ENCODE results near the gene ZNF19. TPM values are rescaled to one million over a fixed set of nuclear protein-coding genes. Genes with fewer than 3 reads are reported as not detected.

The ZNF19 gene
- total and polyA plus RNA-seq, 3 donors from 2014 or later = 28.4 to 44.6 (median 31.8) TPM

DNA sequence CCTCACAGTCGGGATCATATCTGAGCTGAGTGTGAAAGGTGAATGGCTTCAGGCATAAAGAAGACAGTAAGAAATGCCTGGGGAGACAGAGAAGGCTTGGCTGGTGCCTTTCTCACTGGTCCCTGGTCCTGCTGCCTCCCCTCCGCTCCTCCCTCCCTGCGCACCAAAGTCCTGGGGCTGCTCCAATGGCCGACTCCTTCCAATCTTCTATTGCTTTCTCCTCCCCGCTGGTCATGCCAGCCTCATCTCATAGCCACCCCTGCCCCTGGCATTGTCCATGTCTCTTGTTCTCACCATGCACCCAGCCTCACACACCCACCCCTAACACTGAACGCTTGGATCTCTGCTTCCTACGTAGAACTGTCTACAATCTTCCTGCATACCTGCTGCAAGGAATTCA is 65.3 kb downstream of the ZNF19 start:
- H3K4me1 ChIP-seq = no peaks in the 10 kb centered on the region
- intact Hi-C loops (cut with DNase I; ENCODE audit: low total_unique reads) = no loop called here
- H3K27ac ChIP-seq = no peak overlapping the region
- H3K9me3 ChIP-seq = no peaks in the 10 kb centered on the region
- WGBS, 2 donors = 78 to 82% methylated on average over 7 of the region's 7 CpGs
- no peaks in the 10 kb centered on the region for H3K27me3 ChIP-seq
- no peak overlapping the region for H3K4me3 ChIP-seq
- TF ChIP-seq POLR2A (IDR thresholded peaks at IDR 0.05) (no peak), CTCF (IDR thresholded peaks at IDR 0.05) (no peak)
- no peaks in the 10 kb centered on the region for H3K36me3 ChIP-seq (ENCODE audit: low read depth, missing control alignments)
- peak; percentile 5 for DNase-seq

Other genes with a start within 250 kb of the ZNF19 start
- gene CMTR2, start 199.9 kb downstream of the ZNF19 start, total RNA-seq = 10 to 100 TPM; 25.8 to 36.8 TPM
- 22.2 TPM for gene CMTR2, start 199.9 kb downstream of the ZNF19 start, polyA plus RNA-seq (ENCODE audit: insufficient read depth, low read depth, low replicate concordance)
- gene CALB2, start 130.6 kb downstream of the ZNF19 start, total RNA-seq = 1 to 10 TPM; 3.6 to 5.1 TPM
- gene CALB2, start 130.6 kb downstream of the ZNF19 start, polyA plus RNA-seq (ENCODE audit: insufficient read depth, low read depth, low replicate concordance) = 53.2 TPM
- 1 to 10 TPM; 2.4 to 3.0 TPM for gene TLE7, start 47.3 kb downstream of the ZNF19 start, total RNA-seq
- gene TLE7, start 47.3 kb downstream of the ZNF19 start, polyA plus RNA-seq (ENCODE audit: insufficient read depth, low read depth, low replicate concordance) = 1.7 TPM
- 10 to 100 TPM; 14.5 to 16.3 TPM for gene ZNF23, start 27.1 kb downstream of the ZNF19 start, total RNA-seq
- 10.9 TPM for gene ZNF23, start 27.1 kb downstream of the ZNF19 start, polyA plus RNA-seq (ENCODE audit: insufficient read depth, low read depth, low replicate concordance)
- under 1 TPM in 1 of 2 donors, not detected in 1; 0.56 TPM for gene CHST4, start 37.1 kb upstream of the ZNF19 start, total RNA-seq
- 0.32 TPM for gene CHST4, start 37.1 kb upstream of the ZNF19 start, polyA plus RNA-seq (ENCODE audit: insufficient read depth, low read depth, low replicate concordance)
- 1 to 10 TPM; 1.5 to 2.9 TPM for gene TAT, start 87.8 kb upstream of the ZNF19 start, total RNA-seq
- 1.6 TPM for gene TAT, start 87.8 kb upstream of the ZNF19 start, polyA plus RNA-seq (ENCODE audit: insufficient read depth, low read depth, low replicate concordance)
- 1 to 10 TPM; 1.3 to 1.6 TPM for gene MARVELD3, start 136.9 kb upstream of the ZNF19 start, total RNA-seq
- gene MARVELD3, start 136.9 kb upstream of the ZNF19 start, polyA plus RNA-seq (ENCODE audit: insufficient read depth, low read depth, low replicate concordance) = 1.4 TPM
- 10 to 100 TPM; 43.3 to 46.3 TPM for gene PHLPP2, start 235.4 kb upstream of the ZNF19 start, total RNA-seq
- 27.2 TPM for gene PHLPP2, start 235.4 kb upstream of the ZNF19 start, polyA plus RNA-seq (ENCODE audit: insufficient read depth, low read depth, low replicate concordance)

Data from testis (tissue), 3 donors.